Measurements from ENCODE around the gene SOX1. TPM values are rescaled to one million over a fixed set of nuclear protein-coding genes. Genes with fewer than 3 reads are reported as not detected.

SOX1 gene
- total and polyA plus RNA-seq, 2 donors (not counting 1 experiment from before 2014, with no cell fraction given), result not detected

GRCh38 chr13:112027250-112027649 is 39.7 kb upstream of the SOX1 start:
- ATAC-seq (ENCODE audit: low read depth) (no peak), DNase-seq (no peak)
- Histone ChIP-seq H3K27ac (ENCODE audit: low read length in 2 of 2) (no peak overlapping the region), H3K79me2 (ENCODE audit: control insufficient read depth, insufficient read depth, low read length) (no peaks in the 10 kb centered on the region), H3K27me3 (replicated peaks in 1 of 4; ENCODE audit: control extremely low read depth in 1 of 4, control insufficient read depth in 3 of 4, insufficient read depth in 4 of 4, low read length in 3 of 4) (no peaks in the 10 kb centered on the region), H3K9ac (ENCODE audit: low read length) (no peak overlapping the region), H2AFZ (ENCODE audit: insufficient read depth, low read depth, low read length, poor library complexity, severe bottlenecking) (no peak overlapping the region), H3K4me1 (ENCODE audit: control insufficient read depth in 2 of 2, insufficient read depth in 2 of 2, low read length in 2 of 2) (no peaks in the 10 kb centered on the region), H3K36me3 (replicated peaks in 1 of 2; ENCODE audit: control extremely low read depth in 1 of 2, control insufficient read depth in 1 of 2, extremely low read depth in 1 of 2, insufficient read depth in 2 of 2, low read length in 1 of 2) (no peaks in the 10 kb centered on the region), H4K20me1 (ENCODE audit: control insufficient read depth, insufficient read depth, low read length, poor library complexity, severe bottlenecking) (no peaks in the 10 kb centered on the region), H3K4me3 (ENCODE audit: control extremely low read depth in 1 of 5, extremely low read depth in 1 of 5, insufficient read depth in 1 of 5, low read depth in 2 of 5, low read length in 4 of 5) (no peak overlapping the region), H3K9me3 (ENCODE audit: control extremely low read depth in 1 of 3, control insufficient read depth in 2 of 3, insufficient read depth in 1 of 3, low read length in 2 of 3) (peaks cover 0 to 28% (median 0%) of the 10 kb centered on the region in 3 donors), H3K4me2 (replicated peaks; ENCODE audit: low read depth, low read length, poor library complexity, severe bottlenecking) (no peak overlapping the region)
- 87% methylated on average over 11 of the region's 11 CpGs for WGBS (ENCODE audit: insufficient coverage)
- ChIA-PET POLR2A (no interaction called here), CTCF (no interaction called here)
- Mint-ChIP-seq H3K4me3 (no peak overlapping the region), H3K27ac (no peak overlapping the region), H3K9me3 (ENCODE audit: insufficient read depth) (no peaks in the 10 kb centered on the region), H3K4me1 (no peaks in the 10 kb centered on the region), H3K27me3 (no peaks in the 10 kb centered on the region)
- no peak for TF ChIP-seq EZH2 (IDR thresholded peaks at IDR 0.05; ENCODE audit: borderline replicate concordance, insufficient read depth, low read depth, low read length, poor library complexity, severe bottlenecking)
- TF ChIP-seq CTCF (IDR thresholded peaks at IDR 0.05), result no peak
- intact Hi-C loops (cut with micrococcal nuclease), result no loop called here

- DNase-seq (no peak), ATAC-seq (ENCODE audit: low read depth) (no peak)
- Histone ChIP-seq H3K27ac (ENCODE audit: low read length in 2 of 2) (no peak overlapping the region), H3K79me2 (ENCODE audit: control insufficient read depth, insufficient read depth, low read length) (no peaks in the 10 kb centered on the region), H4K20me1 (ENCODE audit: control insufficient read depth, insufficient read depth, low read length, poor library complexity, severe bottlenecking) (no peaks in the 10 kb centered on the region), H3K27me3 (replicated peaks in 1 of 4; ENCODE audit: control extremely low read depth in 1 of 4, control insufficient read depth in 3 of 4, insufficient read depth in 4 of 4, low read length in 3 of 4) (no peaks in the 10 kb centered on the region), H3K4me2 (replicated peaks; ENCODE audit: low read depth, low read length, poor library complexity, severe bottlenecking) (no peak overlapping the region), H2AFZ (ENCODE audit: insufficient read depth, low read depth, low read length, poor library complexity, severe bottlenecking) (no peak overlapping the region), H3K4me3 (ENCODE audit: control extremely low read depth in 1 of 5, extremely low read depth in 1 of 5, insufficient read depth in 1 of 5, low read depth in 2 of 5, low read length in 4 of 5) (no peak overlapping the region), H3K9ac (ENCODE audit: low read length) (no peak overlapping the region), H3K4me1 (ENCODE audit: control insufficient read depth in 2 of 2, insufficient read depth in 2 of 2, low read length in 2 of 2) (no peaks in the 10 kb centered on the region), H3K9me3 (ENCODE audit: control extremely low read depth in 1 of 3, control insufficient read depth in 2 of 3, insufficient read depth in 1 of 3, low read length in 2 of 3) (peaks cover 0 to 37% (median 0%) of the 10 kb centered on the region in 3 donors), H3K36me3 (replicated peaks in 1 of 2; ENCODE audit: control extremely low read depth in 1 of 2, control insufficient read depth in 1 of 2, extremely low read depth in 1 of 2, insufficient read depth in 2 of 2, low read length in 1 of 2) (no peaks in the 10 kb centered on the region)
- TF ChIP-seq CTCF (IDR thresholded peaks at IDR 0.05) (no peak), EZH2 (IDR thresholded peaks at IDR 0.05; ENCODE audit: borderline replicate concordance, insufficient read depth, low read depth, low read length, poor library complexity, severe bottlenecking) (no peak)
- no peaks in the 10 kb centered on the region for H3K9me3 Mint-ChIP-seq (ENCODE audit: insufficient read depth)
- 88% methylated on average over 14 of the region's 14 CpGs for WGBS (ENCODE audit: insufficient coverage)
- ChIA-PET CTCF (no interaction called here), POLR2A (no interaction called here)
- H3K27me3 Mint-ChIP-seq, result no peaks in the 10 kb centered on the region
- H3K4me3 Mint-ChIP-seq, result no peak overlapping the region
- H3K27ac Mint-ChIP-seq, result no peak overlapping the region
- intact Hi-C loops (cut with micrococcal nuclease), result no loop called here
- H3K4me1 Mint-ChIP-seq, result no peaks in the 10 kb centered on the region
Measured at GRCh38 chr13:112028481-112028880, 38.5 kb upstream of the SOX1 start.

Measured in B cell (primary cell).